CD8-positive, alpha-beta memory T cell (primary cell): ENCODE data around the gene MYCBP. TPM values are rescaled to one million over a fixed set of nuclear protein-coding genes. Genes with fewer than 3 reads are reported as not detected.
A peak's percentile ranks its signal among the peaks of the same experiment; 100 is the strongest.
"Not testable (repeated sequence)": the region's sequence is repeated elsewhere in the genome, so short reads cannot be mapped to it uniquely, and the experiment has no call there.

Source experiments
- CTCF ChIA-PET: fragments of 350-600 bp; sonication (Branson Sonifier 250); formaldehyde crosslinking; loops from one replicate; lab custom pipeline; 2021; ENCODE audit warnings: antibody characterized with exemption; lab: Charles Lee
- POLR2A ChIA-PET: fragments of 350-600 bp; sonication (Branson Sonifier 250); formaldehyde crosslinking; loops from one replicate; lab custom pipeline; 2021; ENCODE audit warnings: antibody characterized with exemption; lab: Charles Lee
- DNase-seq, 5 donors: peaks; one replicate each; pipeline versions ENCODE4 v3.0.0 to v3.0.0-alpha.2; 2020 to 2022; ENCODE audit warnings: mixed read lengths in 1 of 5
- H3K27ac ChIP-seq: one replicate; pipeline ENCODE4 v1.7.0; 2013; ENCODE audit warnings: low read depth, mild to moderate bottlenecking, low read length, moderate library complexity
- H3K27me3 ChIP-seq: 2 replicates; pipeline ENCODE4 v1.7.0; 2013; ENCODE audit warnings: low read length, mild to moderate bottlenecking; ENCODE audit not compliant: insufficient read depth, poor library complexity, severe bottlenecking
- H3K36me3 ChIP-seq: 2 replicates; pipeline ENCODE4 v1.7.0; 2013; ENCODE audit warnings: mild to moderate bottlenecking, low read length, moderate library complexity; ENCODE audit not compliant: insufficient read depth
- H3K4me1 ChIP-seq: 2 replicates; pipeline ENCODE4 v1.7.0; 2013; ENCODE audit warnings: mild to moderate bottlenecking, low read length, moderate library complexity; ENCODE audit not compliant: insufficient read depth
- H3K4me3 ChIP-seq: 2 replicates; pipeline ENCODE4 v1.7.0; 2013; ENCODE audit warnings: mild to moderate bottlenecking, low read length
- H3K9me3 ChIP-seq: 2 replicates; pipeline ENCODE4 v1.7.0; 2013; ENCODE audit warnings: mild to moderate bottlenecking, low read length
- H3K27ac Mint-ChIP-seq, 8 donors: one replicate each; pipeline ENCODE4 v1.8.0; 2020 to 2021; ENCODE audit warnings: mixed read lengths in 8 of 8, mild to moderate bottlenecking in 6 of 8, inconsistent platforms in 3 of 8, moderate library complexity in 3 of 8
- H3K27me3 Mint-ChIP-seq, 2 donors: one replicate each; pipeline ENCODE4 v1.8.0; 2020 to 2021; ENCODE audit warnings: mixed read lengths in 2 of 2, mild to moderate bottlenecking in 1 of 2, moderate library complexity in 1 of 2
- H3K36me3 Mint-ChIP-seq, 3 donors: one replicate each; pipeline ENCODE4 v1.8.0; 2020 to 2021; ENCODE audit warnings: mixed read lengths in 3 of 3, inconsistent platforms in 1 of 3, mild to moderate bottlenecking in 1 of 3
- H3K4me1 Mint-ChIP-seq, 3 donors: one replicate each; pipeline ENCODE4 v1.8.0; 2020 to 2021; ENCODE audit warnings: mixed read lengths in 3 of 3, inconsistent platforms in 1 of 3, mild to moderate bottlenecking in 1 of 3
- H3K4me3 Mint-ChIP-seq, 7 donors: one replicate each; pipeline ENCODE4 v1.8.0; 2020 to 2021; ENCODE audit warnings: mixed read lengths in 7 of 7, mild to moderate bottlenecking in 6 of 7, moderate library complexity in 4 of 7, inconsistent platforms in 2 of 7
- H3K9me3 Mint-ChIP-seq, 5 donors: one replicate each; pipeline ENCODE4 v1.8.0; 2020 to 2022; ENCODE audit warnings: mixed read lengths in 5 of 5, mild to moderate bottlenecking in 3 of 5, moderate library complexity in 2 of 5, inconsistent platforms in 1 of 5
- polyA plus RNA-seq: library from polyadenylated mRNA; unstranded; fragments of 300-500 nt; fragmentation: Illumina TruSeq; gene quantifications from one replicate; pipeline ENCODE4 v1.2.3, GENCODE V29; 2021
- total RNA-seq, 2 experiments: library from RNA; stranded (reverse); gene quantifications; one replicate each; pipeline ENCODE4 v1.2.3, GENCODE V29; 2021

MYCBP gene, protein sequence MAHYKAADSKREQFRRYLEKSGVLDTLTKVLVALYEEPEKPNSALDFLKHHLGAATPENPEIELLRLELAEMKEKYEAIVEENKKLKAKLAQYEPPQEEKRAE
- total RNA-seq: 10 to 100 TPM; 63.4 to 74.3 TPM
- 63.9 TPM for polyA plus RNA-seq

DNA sequence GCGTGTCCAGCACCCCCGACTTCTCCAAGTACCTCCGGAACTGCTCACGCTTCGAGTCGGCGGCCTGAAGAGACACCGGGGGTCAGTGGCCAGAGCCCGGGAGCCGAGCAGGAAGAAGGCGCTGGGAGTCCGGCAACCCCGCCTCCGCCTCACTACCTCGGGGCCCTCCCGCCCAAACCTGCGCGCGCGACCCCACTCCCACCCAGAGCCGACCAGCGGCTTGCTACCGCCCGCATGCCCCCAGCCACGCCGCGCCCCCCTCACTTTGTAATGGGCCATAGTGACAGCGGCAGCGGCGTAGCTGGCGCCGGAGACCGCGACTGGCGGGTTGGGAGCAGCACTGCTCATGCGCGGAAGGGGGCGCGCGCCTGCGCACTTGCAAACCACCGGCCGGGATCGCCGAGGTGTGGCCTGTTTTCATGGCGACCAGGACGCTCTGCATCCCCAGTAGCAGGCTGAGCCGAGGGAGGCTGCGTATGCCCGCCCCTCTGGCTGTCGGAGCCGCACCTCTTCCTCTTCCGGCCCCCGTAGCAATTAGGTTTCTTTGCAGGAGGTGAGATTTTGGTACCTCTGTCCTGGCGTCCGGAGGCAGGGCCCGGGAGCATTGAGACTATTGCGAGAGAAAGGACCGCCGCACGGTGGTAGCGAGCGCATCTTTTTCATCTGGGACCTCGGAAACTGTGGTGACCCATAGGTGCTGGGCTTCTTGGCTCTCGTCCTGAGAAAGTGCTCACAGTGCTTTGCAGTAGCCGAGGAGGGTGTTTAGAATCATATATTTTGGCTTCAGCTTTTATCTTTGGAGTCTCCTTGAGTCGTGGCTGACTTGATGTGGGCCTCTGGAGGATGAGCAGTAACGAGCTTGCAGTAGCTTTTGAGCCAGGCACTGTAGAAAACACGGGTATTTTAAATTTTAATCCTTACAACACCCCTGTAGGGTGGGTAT lies at the start of gene MYCBP:
MYCBP (minus strand) TSS at position 322 of the 943 bp plus-strand sequence; CDS start at position 279, 43 bp downstream.
- Histone ChIP-seq H3K4me3 (peak within 1 kb of the TSS; percentile 89), H3K27me3 (no peaks in the 10 kb centered on the region), H3K27ac (peak within 1 kb of the TSS; percentile 69), H3K4me1 (peaks cover 17% of the 10 kb centered on the region), H3K36me3 (no peaks in the 10 kb centered on the region), H3K9me3 (no peaks in the 10 kb centered on the region)
- Mint-ChIP-seq H3K36me3 (peaks cover 0 to 9% (median 0%) of the 10 kb centered on the region in 3 donors), H3K4me3 (peak within 1 kb of the TSS; percentile 89 to 96 (median 93)), H3K27ac (peak within 1 kb of the TSS; percentile 85 to 96 (median 94)), H3K27me3 (no peaks in the 10 kb centered on the region), H3K4me1 (peaks cover 25 to 37% (median 32%) of the 10 kb centered on the region in 3 donors), H3K9me3 (no peaks in the 10 kb centered on the region)
- ChIA-PET CTCF (interaction anchor here (1.7 to 1.9 kb wide), 2 partner anchors 17 to 217 kb away, joined by 4 to 6 read pairs; no protein-coding TSS in a partner anchor), POLR2A (interaction anchor here (1.1 kb wide), 1 partner anchor 117 kb away, joined by 3 read pairs; the partner anchor contains the start of gene AKIRIN1)
- peak; percentile 94 to 98 (median 98) for DNase-seq

DNA sequence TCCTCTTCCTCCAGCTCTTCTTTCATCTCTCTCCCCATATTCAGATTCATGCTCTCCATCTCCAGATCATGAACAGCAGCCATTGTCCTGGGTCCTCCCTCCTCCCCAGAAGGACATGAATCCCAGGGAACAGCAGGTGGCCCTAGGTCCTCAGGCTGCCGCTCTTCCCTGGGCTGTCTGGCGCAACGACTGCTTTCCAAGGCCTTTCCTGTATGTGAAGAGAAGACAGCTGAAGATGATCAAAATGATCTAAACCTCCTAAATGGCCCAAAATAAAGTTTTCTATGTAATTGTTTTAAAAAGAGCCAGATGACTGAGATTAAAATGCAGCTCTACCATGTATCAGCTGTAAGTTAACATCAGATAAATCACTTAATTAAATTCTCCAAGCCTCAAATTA lies 46.0 kb upstream of the MYCBP start:
- peak overlapping the region in 2 of 8 donors; percentile 63 to 70 for H3K27ac Mint-ChIP-seq
- peaks cover 0 to 2% (median 0%) of the 10 kb centered on the region in 3 donors for H3K4me1 Mint-ChIP-seq
- H3K27me3 Mint-ChIP-seq: peaks cover 0 to 4% of the 10 kb centered on the region in 2 donors
- H3K27me3 ChIP-seq: no peaks in the 10 kb centered on the region
- H3K36me3 ChIP-seq: no peaks in the 10 kb centered on the region
- H3K4me3 ChIP-seq: no peak overlapping the region
- CTCF ChIA-PET: no interaction called here
- DNase-seq: no peak
- H3K4me3 Mint-ChIP-seq: no peak overlapping the region
- POLR2A ChIA-PET: no interaction called here
- H3K36me3 Mint-ChIP-seq: no peaks in the 10 kb centered on the region
- H3K9me3 ChIP-seq: no peaks in the 10 kb centered on the region
- H3K27ac ChIP-seq: no peak overlapping the region
- H3K9me3 Mint-ChIP-seq: no peaks in the 10 kb centered on the region
- H3K4me1 ChIP-seq: no peaks in the 10 kb centered on the region

DNA sequence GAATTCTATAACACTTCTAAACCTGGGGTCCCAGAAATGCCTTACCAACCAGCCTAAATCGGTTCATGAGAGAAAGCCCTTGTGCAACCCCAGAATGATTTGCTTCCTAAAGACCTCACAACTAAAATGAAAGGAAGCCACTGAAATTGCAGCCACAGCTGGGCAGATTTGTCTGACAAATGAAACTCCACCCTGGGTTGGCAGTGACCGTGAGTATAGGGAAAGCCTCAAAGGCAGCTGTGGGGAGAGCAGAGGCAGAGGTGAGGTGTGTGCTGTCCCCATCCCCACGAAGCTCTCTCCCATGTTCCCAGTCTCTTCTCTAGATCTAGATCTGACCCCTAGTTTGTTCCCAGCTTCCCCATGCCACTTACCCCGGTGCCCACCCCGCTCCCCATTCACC lies 45.4 kb upstream of the MYCBP start:
- Histone ChIP-seq H3K27ac (no peak overlapping the region), H3K4me1 (no peaks in the 10 kb centered on the region), H3K4me3 (no peak overlapping the region), H3K36me3 (no peaks in the 10 kb centered on the region), H3K27me3 (no peaks in the 10 kb centered on the region), H3K9me3 (no peaks in the 10 kb centered on the region)
- H3K4me3 Mint-ChIP-seq: no peak overlapping the region
- H3K27me3 Mint-ChIP-seq: peaks cover 0 to 4% of the 10 kb centered on the region in 2 donors
- peak overlapping the region in 2 of 8 donors; percentile 46 to 61 for H3K27ac Mint-ChIP-seq
- DNase-seq: no peak
- H3K36me3 Mint-ChIP-seq: no peaks in the 10 kb centered on the region
- no peaks in the 10 kb centered on the region for H3K9me3 Mint-ChIP-seq
- POLR2A ChIA-PET: no interaction called here
- H3K4me1 Mint-ChIP-seq: peaks cover 0 to 2% (median 0%) of the 10 kb centered on the region in 3 donors
- CTCF ChIA-PET: no interaction called here

DNA sequence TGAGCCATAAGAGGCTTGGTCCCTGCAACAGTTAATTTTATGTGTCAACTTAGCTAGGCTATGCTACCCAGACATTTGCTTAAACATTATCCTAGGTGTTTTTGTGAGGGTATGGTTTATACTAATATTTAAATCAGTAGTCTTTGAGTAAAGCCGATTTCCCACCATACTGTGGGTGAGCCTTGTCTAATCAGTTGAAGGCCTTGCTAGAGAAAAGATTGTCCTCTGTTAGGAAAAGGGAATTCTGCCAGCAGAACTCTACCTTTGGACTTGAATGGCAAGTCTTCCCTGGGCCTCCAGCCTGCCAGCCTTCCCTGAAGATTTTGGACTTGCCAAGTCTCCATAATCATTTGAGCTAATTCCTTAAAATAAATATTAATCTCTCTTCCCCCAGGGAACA lies 44.6 kb upstream of the MYCBP start:
- Mint-ChIP-seq H3K4me3 (no peak overlapping the region), H3K36me3 (no peaks in the 10 kb centered on the region), H3K9me3 (no peaks in the 10 kb centered on the region), H3K27me3 (peaks cover 0 to 3% of the 10 kb centered on the region in 2 donors), H3K4me1 (peaks cover 0 to 2% (median 0%) of the 10 kb centered on the region in 3 donors), H3K27ac (peak overlapping the region in 1 of 8 donors; percentile 46)
- CTCF ChIA-PET: no interaction called here
- POLR2A ChIA-PET: no interaction called here
- no peak for DNase-seq
- Histone ChIP-seq H3K4me1 (no peaks in the 10 kb centered on the region), H3K36me3 (no peaks in the 10 kb centered on the region), H3K27ac (no peak overlapping the region), H3K4me3 (no peak overlapping the region), H3K27me3 (no peaks in the 10 kb centered on the region), H3K9me3 (no peaks in the 10 kb centered on the region)

DNA sequence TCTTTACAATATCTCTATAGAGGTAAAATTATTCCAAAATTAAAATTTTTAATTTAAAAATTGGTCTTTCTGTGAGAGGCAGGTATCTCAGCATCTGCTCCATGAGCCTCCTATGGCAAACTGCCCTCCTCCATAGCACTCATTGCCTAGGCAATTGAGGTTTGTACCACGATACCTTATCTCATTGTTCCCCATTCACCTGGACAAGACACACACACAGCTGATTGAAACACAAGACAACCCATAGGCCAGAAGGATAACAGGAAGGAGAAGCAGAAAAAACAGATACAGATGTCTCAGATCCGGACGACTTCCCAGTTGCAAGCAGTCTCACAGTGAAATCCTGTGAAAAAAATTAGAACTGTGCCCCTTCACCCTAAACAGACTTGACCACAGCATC lies 44.2 kb upstream of the MYCBP start:
- Histone ChIP-seq H3K36me3 (no peaks in the 10 kb centered on the region), H3K27ac (no peak overlapping the region), H3K4me1 (no peaks in the 10 kb centered on the region), H3K9me3 (no peaks in the 10 kb centered on the region), H3K4me3 (no peak overlapping the region), H3K27me3 (no peaks in the 10 kb centered on the region)
- H3K36me3 Mint-ChIP-seq: no peaks in the 10 kb centered on the region
- H3K9me3 Mint-ChIP-seq: no peaks in the 10 kb centered on the region
- ChIA-PET CTCF (interaction anchor here (0.7 kb wide), 1 partner anchor 90 kb away, joined by 3 read pairs; no protein-coding TSS in a partner anchor), POLR2A (no interaction called here)
- H3K4me1 Mint-ChIP-seq: peaks cover 0 to 2% (median 0%) of the 10 kb centered on the region in 3 donors
- DNase-seq: no peak
- H3K27me3 Mint-ChIP-seq: no peaks in the 10 kb centered on the region
- H3K4me3 Mint-ChIP-seq: no peak overlapping the region
- peak overlapping the region in 1 of 8 donors; percentile 19 for H3K27ac Mint-ChIP-seq

DNA sequence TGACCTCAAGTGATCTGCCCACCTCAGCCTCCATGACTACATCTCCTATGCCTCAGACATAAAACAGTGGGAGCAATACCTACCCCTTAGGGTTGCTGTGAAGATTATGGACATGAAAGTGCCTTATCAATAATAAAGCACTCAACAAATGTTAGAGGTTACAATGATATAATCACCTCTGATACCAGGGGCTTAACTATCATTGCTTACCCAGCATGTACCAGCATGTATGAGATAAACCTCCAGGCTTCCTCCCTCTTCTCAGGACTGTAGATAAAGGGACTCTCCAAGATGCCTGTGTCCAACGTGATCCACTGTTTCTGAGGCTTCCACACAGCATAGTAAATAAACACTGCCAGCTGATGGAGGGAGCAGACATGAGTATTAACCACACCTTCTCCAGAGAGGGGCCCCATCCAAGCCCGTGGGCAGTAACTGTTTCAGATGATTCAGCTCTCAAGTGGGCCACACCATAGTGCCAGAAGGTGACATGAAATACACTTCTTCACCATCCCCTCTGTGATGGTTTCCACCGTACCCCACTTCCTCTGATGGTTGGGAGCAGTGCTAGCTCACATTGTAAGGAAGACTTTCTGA lies 42.3 kb upstream of the MYCBP start:
- no peaks in the 10 kb centered on the region for H3K4me1 ChIP-seq
- POLR2A ChIA-PET: no interaction called here
- no peaks in the 10 kb centered on the region for H3K27me3 ChIP-seq
- Mint-ChIP-seq H3K9me3 (no peaks in the 10 kb centered on the region), H3K27ac (no peak overlapping the region), H3K36me3 (no peaks in the 10 kb centered on the region), H3K4me1 (peaks cover 0 to 2% (median 0%) of the 10 kb centered on the region in 3 donors), H3K4me3 (no peak overlapping the region), H3K27me3 (no peaks in the 10 kb centered on the region)
- no peak overlapping the region for H3K27ac ChIP-seq
- no peaks in the 10 kb centered on the region for H3K36me3 ChIP-seq
- CTCF ChIA-PET: no interaction called here
- H3K4me3 ChIP-seq: no peak overlapping the region
- H3K9me3 ChIP-seq: no peaks in the 10 kb centered on the region
- DNase-seq: no peak

DNA sequence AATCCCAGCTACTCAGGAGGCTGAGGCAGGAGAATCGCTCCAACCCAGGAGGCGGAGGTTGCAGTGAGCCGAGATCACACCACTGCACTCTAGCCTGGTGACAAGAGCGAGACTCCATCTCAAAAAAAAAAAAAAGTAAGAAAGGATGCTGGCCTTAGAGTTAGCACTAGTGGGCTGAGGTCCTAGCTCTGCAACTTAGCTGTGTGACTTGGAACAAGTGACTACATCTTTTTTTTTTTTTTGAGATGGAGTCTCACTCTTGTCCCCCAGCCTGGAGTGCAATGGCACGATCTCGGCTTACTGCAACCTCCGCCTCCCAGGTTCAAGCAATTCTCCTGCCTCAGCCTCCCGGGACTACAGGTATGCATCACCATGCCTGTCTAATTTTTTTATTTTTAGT lies 41.8 kb upstream of the MYCBP start:
- H3K27ac Mint-ChIP-seq, H3K36me3 ChIP-seq, H3K27me3 ChIP-seq, H3K4me1 ChIP-seq, POLR2A ChIA-PET, H3K9me3 ChIP-seq, H3K9me3 Mint-ChIP-seq, H3K36me3 Mint-ChIP-seq, H3K27ac ChIP-seq, H3K4me3 Mint-ChIP-seq, H3K27me3 Mint-ChIP-seq, H3K4me3 ChIP-seq, DNase-seq, H3K4me1 Mint-ChIP-seq, CTCF ChIA-PET: not testable (repeated sequence)

DNA sequence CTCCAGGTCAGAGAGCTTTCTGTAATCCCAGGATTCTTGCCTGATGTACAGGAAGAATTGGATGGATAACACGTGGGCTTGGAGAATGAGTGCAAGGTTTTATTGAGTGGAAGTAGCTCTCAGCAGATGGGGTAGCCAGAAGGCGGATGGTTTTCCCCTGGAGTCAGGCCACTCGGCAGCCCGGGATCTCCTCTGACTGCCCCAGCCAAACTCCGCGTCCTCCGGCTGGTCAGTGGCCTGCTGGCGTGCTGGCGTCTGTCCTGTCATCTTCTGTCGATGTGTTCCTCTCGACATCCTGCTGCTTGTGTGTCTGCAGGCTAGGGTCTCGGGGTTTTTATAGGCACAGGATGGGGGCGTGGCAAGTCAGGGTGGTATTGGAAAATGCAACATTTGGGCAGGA lies 35.7 kb upstream of the MYCBP start:
- Mint-ChIP-seq H3K27me3 (no peaks in the 10 kb centered on the region), H3K4me3 (no peak overlapping the region), H3K9me3 (peaks cover 0 to 9% (median 5%) of the 10 kb centered on the region in 5 donors), H3K27ac (no peak overlapping the region), H3K4me1 (no peaks in the 10 kb centered on the region), H3K36me3 (peaks cover 0 to 4% (median 0%) of the 10 kb centered on the region in 3 donors)
- no peak overlapping the region for H3K27ac ChIP-seq
- H3K4me3 ChIP-seq: no peak overlapping the region
- no peaks in the 10 kb centered on the region for H3K4me1 ChIP-seq
- ChIA-PET CTCF (no interaction called here), POLR2A (no interaction called here)
- no peak for DNase-seq
- no peaks in the 10 kb centered on the region for H3K9me3 ChIP-seq
- no peaks in the 10 kb centered on the region for H3K27me3 ChIP-seq
- no peaks in the 10 kb centered on the region for H3K36me3 ChIP-seq
